Right lobe of liver (tissue), 4 donors: ENCODE data around the gene PAX3.

Experiments
- CTCF ChIP-seq, 4 donors: fragments of 200-600 bp in 3 of 4; fragments of 450-650 bp in 1 of 4; IDR thresholded peaks; one replicate each; pipeline versions ENCODE4 v1.5.1 to v1.8.0; 2016 to 2022; ENCODE audit warnings: antibody characterized with exemption in 4 of 4, mild to moderate bottlenecking in 2 of 4
- POLR2A ChIP-seq: fragments of 450-650 bp; IDR thresholded peaks from one replicate; pipeline ENCODE4 v1.6.1; 2017; ENCODE audit warnings: antibody characterized with exemption, mild to moderate bottlenecking
- donor health status: DM: no; HTN: no; CAD: no.
- donor health status: DM: no; HTN: no; CAD: no.
- donor health status: DM: no; HTN: yes; CAD: no.

- TF ChIP-seq POLR2A (no peak), CTCF (IDR thresholded peaks at IDR 0.05) (no peak)
These were observed 95.8 kb downstream of the PAX3 start for GRCh38 chr2:222203041-222203440.
